AG10803 (cell line): Measurements from ENCODE around the gene APC.
A peak's percentile ranks its signal among the peaks of the same experiment; 100 is the strongest.

Experiments
- DNase-seq: peaks from one replicate; pipeline ENCODE4 v3.0.0; 2010; ENCODE audit warnings: low read depth
- H3K4me3 ChIP-seq: 2 replicates; pipeline ENCODE4 v1.5.1; 2011; ENCODE audit warnings: mild to moderate bottlenecking, low read length, control low read depth
- TF ChIP-seq, protein P1 (sequence below): conservative IDR thresholded peaks from 2 replicates; pipeline ENCODE4 v1.5.1; 2011; ENCODE audit warnings: mild to moderate bottlenecking, low read length, control low read depth, inconsistent platforms

APC gene

GRCh38 chr5:112867411-112867810 lies 129.7 kb downstream of the APC start:
- no peak overlapping the region for H3K4me3 ChIP-seq
- no peak for DNase-seq
- TF ChIP-seq, protein P1, sequence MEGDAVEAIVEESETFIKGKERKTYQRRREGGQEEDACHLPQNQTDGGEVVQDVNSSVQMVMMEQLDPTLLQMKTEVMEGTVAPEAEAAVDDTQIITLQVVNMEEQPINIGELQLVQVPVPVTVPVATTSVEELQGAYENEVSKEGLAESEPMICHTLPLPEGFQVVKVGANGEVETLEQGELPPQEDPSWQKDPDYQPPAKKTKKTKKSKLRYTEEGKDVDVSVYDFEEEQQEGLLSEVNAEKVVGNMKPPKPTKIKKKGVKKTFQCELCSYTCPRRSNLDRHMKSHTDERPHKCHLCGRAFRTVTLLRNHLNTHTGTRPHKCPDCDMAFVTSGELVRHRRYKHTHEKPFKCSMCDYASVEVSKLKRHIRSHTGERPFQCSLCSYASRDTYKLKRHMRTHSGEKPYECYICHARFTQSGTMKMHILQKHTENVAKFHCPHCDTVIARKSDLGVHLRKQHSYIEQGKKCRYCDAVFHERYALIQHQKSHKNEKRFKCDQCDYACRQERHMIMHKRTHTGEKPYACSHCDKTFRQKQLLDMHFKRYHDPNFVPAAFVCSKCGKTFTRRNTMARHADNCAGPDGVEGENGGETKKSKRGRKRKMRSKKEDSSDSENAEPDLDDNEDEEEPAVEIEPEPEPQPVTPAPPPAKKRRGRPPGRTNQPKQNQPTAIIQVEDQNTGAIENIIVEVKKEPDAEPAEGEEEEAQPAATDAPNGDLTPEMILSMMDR: no peak

DNA sequence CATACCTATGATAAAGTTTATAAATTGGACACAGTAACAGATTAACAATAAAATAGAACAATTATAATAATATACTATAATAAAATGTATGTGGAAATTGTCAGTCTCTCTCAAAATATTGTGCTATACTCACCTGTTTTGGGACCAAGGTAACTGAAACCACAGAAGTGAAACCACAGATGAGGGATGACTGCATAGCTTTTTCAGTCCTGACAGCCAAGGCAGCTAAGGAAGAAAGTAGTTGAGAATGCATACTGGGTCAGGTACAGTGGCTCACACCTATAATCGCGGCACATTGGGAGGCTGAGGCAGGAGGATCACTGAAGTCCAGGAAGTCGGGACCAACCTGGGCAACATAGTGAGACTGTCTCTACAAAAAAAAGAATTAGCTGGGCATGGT lies 132.3 kb downstream of the APC start:
- H3K4me3 ChIP-seq: no peak overlapping the region
- TF ChIP-seq, protein P1: no peak
- DNase-seq: no peak

DNA sequence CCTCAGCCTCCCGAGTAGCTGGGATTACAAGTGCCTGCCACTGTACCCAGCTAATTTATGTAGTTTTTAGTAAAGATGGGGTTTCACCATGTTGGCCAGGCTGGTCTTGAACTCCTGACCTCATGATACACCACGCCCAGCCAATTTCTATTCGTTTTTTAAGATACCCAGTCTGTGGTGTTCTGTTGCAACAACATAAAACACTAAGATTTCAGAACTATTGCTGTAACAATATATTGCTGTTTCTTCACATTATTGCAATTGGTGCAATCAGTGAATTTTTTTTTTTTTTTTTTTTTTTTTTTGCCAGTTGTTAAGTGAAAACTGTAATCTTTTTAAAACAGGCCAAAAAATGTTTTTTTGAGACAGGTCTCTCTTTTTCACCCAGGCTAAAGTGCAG lies 133.3 kb downstream of the APC start:
- no peak overlapping the region for H3K4me3 ChIP-seq
- DNase-seq: peak; percentile 43
- TF ChIP-seq, protein P1: no peak

- TF ChIP-seq, protein P1: no peak
- no peak overlapping the region for H3K4me3 ChIP-seq
- DNase-seq: no peak
Measured at GRCh38 chr5:112876362-112876761, 138.7 kb downstream of the APC start.

DNA sequence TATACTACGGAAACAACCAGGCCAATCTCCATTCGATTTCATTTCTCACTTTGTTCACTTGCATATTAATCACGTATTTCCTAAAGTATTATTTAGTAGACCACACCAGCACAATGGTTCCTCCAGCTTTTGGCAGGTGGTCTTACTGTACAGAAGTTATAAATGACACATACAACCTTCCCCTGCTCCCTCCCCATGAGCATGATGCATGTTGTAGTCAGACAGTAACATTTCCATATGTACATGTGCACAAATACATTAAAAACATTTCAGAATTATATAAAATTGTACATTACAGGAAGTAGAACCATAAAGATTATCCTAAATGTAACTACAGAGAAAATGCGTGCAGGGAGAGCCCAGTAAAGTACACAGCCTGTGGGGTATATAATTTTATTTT lies 140.4 kb downstream of the APC start:
- no peak overlapping the region for H3K4me3 ChIP-seq
- no peak for DNase-seq
- TF ChIP-seq, protein P1: no peak

GRCh38 chr5:112878760-112879159 lies 141.1 kb downstream of the APC start:
- no peak for DNase-seq
- no peak overlapping the region for H3K4me3 ChIP-seq

GRCh38 chr5:112880219-112880964 lies 142.7 kb downstream of the APC start:
- TF ChIP-seq, protein P1: no peak
- DNase-seq: no peak
- H3K4me3 ChIP-seq: no peak overlapping the region

More at GRCh38 chr5:112878760-112879159, 141.1 kb downstream of the APC start:
- TF ChIP-seq, protein P1: no peak
